GM23248 (cell line): ENCODE measurements around the gene CHCHD3. TPM values are rescaled to one million over a fixed set of nuclear protein-coding genes. Genes with fewer than 3 reads are reported as not detected.

ENCODE experiments used
- DNase-seq: peaks from one replicate; pipeline ENCODE4 v3.0.0-alpha.2; 2015
- H2AFZ ChIP-seq: fragments of 200-600 bp; sonication (generic); 2 replicates; pipeline ENCODE4 v1.6.1; 2016; ENCODE audit warnings: antibody characterized with exemption
- H3F3A ChIP-seq: fragments of 200-600 bp; sonication (generic); 2 replicates; pipeline ENCODE4 v1.6.1; 2016; ENCODE audit warnings: mild to moderate bottlenecking, antibody characterized with exemption, mixed run types; ENCODE audit not compliant: insufficient read depth
- H3K27ac ChIP-seq: fragments of 200-600 bp; sonication (generic); 2 replicates; pipeline ENCODE4 v1.5.1; 2016; ENCODE audit warnings: mild to moderate bottlenecking
- H3K27me3 ChIP-seq: fragments of 200-600 bp; sonication (generic); replicated peaks from 2 replicates; pipeline ENCODE4 v1.6.1; 2016; ENCODE audit warnings: mild to moderate bottlenecking; ENCODE audit not compliant: insufficient read depth
- H3K36me3 ChIP-seq: fragments of 200-600 bp; sonication (generic); 2 replicates; pipeline ENCODE4 v1.6.1; 2016; ENCODE audit warnings: low read depth, mild to moderate bottlenecking
- H3K4me1 ChIP-seq: fragments of 200-600 bp; sonication (generic); 2 replicates; pipeline ENCODE4 v1.6.1; 2016; ENCODE audit warnings: mild to moderate bottlenecking; ENCODE audit not compliant: insufficient read depth
- H3K4me2 ChIP-seq: fragments of 200-600 bp; sonication (generic); one replicate; pipeline ENCODE4 v1.6.1; 2016; ENCODE audit warnings: mild to moderate bottlenecking; ENCODE audit not compliant: unreplicated experiment
- H3K4me3 ChIP-seq: fragments of 200-600 bp; sonication (generic); 2 replicates; pipeline ENCODE4 v1.5.1; 2016; ENCODE audit warnings: mild to moderate bottlenecking
- H3K79me2 ChIP-seq: fragments of 200-600 bp; sonication (generic); 2 replicates; pipeline ENCODE4 v1.6.1; 2016; ENCODE audit warnings: mild to moderate bottlenecking; ENCODE audit not compliant: insufficient read depth
- H3K9ac ChIP-seq: fragments of 200-600 bp; sonication (generic); 2 replicates; pipeline ENCODE4 v1.6.1; 2016; ENCODE audit warnings: mild to moderate bottlenecking
- H3K9me2 ChIP-seq: fragments of 200-600 bp; sonication (generic); 2 replicates; pipeline ENCODE4 v1.6.1; 2016; ENCODE audit warnings: mixed run types, mild to moderate bottlenecking, moderate library complexity; ENCODE audit not compliant: insufficient read depth
- H3K9me3 ChIP-seq: fragments of 200-600 bp; sonication (generic); one replicate; pipeline ENCODE4 v1.6.1; 2017; ENCODE audit warnings: low read depth
- H4K20me1 ChIP-seq: fragments of 200-600 bp; sonication (generic); 2 replicates; pipeline ENCODE4 v1.6.0; 2016; ENCODE audit not compliant: insufficient read depth
- EZH2 ChIP-seq: fragments of 200-600 bp; sonication (generic); IDR thresholded peaks from 2 replicates; pipeline ENCODE4 v1.6.1; 2018; ENCODE audit warnings: antibody characterized with exemption, mild to moderate bottlenecking; ENCODE audit not compliant: insufficient read depth, poor library complexity, severe bottlenecking
- EZH2phosphoT487 ChIP-seq: fragments of 200-600 bp; sonication (generic); IDR thresholded peaks from 2 replicates; pipeline ENCODE4 v1.6.1; 2018; ENCODE audit warnings: antibody characterized with exemption, moderate library complexity, mild to moderate bottlenecking, low read depth; ENCODE audit not compliant: insufficient read depth
- WGBS, 2 experiments: methylation state at CpG; one replicate each; pipeline ENCODE4 v1.1.6; 2015 to 2017; ENCODE audit warnings: low lambda C conversion rate in 2 of 2, low coverage in 1 of 2; ENCODE audit errors: missing lambda C conversion rate in 2 of 2; 5-methylcytosine and 5-hydroxymethylcytosine counted together
- in situ Hi-C: fragments of 300-500 bp; cut with MboI; formaldehyde crosslinking; loops from 2 replicates; pipeline ENCODE4 v1.15.0; 2020
- polyA plus RNA-seq: library from polyadenylated mRNA; unstranded; fragments of >200 nt; fragmentation: Nextera tagmentation; extraction: Ambion mirVana; gene quantifications from 2 replicates; pipeline ENCODE4 v1.2.1, GENCODE V29; 2016
- total RNA-seq: library from RNA; depleted of rRNA; stranded (reverse); fragments of >200 nt; shearing (Covaris generic); gene quantifications from 2 replicates; pipeline ENCODE4 v1.2.3, GENCODE V29; 2014

The CHCHD3 gene
- total and polyA plus RNA-seq, 2 experiments from 2014 or later = 43.7 to 66.1 TPM

DNA sequence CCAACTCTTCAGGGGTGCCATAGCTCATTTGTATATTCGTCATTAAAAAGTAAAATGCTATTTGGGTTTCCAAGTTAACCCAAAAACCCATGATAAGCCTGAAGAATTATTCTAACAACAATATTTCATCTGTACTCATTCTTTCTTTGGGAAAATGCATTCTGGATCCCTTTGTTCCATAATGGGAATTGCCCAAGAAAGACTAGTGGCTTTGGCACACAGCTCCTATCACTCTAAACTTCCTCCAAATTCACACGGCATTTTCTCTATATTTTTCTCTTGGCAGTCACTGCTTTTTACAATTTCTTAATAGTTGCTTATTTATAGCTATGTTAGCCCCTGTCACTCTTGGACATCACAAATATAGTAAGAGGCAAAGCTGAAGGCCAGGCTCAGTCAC, 29.1 kb downstream of the CHCHD3 start:
- TF ChIP-seq EZH2 = no peak
- in situ Hi-C loops = no loop called here
- Histone ChIP-seq H4K20me1 (0 out of 2 replicates have a peak, but pooled peaks cover 3% of the 10 kb centered on the region), H3K4me1 (peaks cover 33% of the 10 kb centered on the region), H3K79me2 (peaks cover 67% of the 10 kb centered on the region), H3K9me3 (no peaks in the 10 kb centered on the region), H3K9me2 (no peaks in the 10 kb centered on the region), H3F3A (peaks cover 32% of the 10 kb centered on the region), H3K27ac (peak overlapping the region; percentile 91), H3K9ac (peak overlapping the region; percentile 66), H3K4me2 (peak overlapping the region; percentile 77), H3K27me3 (no peaks in the 10 kb centered on the region), H3K4me3 (peak overlapping the region; percentile 48), H2AFZ (peak overlapping the region; percentile 9), H3K36me3 (no peaks in the 10 kb centered on the region)
- no peak for DNase-seq
- WGBS, 2 experiments = 5 to 12% methylated on average over 2 of the region's 2 CpGs

DNA sequence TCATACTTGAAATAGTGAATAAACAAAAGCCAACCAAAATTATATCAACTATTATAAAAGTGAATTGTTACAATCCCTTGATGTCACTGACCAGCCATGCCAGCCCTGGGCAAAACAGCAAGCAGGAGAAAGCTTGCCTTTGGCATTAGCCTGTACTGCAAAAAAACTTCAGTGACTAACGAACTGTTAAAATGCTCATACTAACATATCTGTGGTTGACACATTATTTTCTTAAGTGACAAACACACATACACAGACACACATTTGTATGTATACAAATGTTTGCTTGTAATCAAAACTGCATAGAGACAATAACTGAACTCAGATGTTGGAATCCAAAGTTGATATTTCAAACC, 29.5 kb downstream of the CHCHD3 start:
- H3K27me3 ChIP-seq = no peaks in the 10 kb centered on the region
- peak overlapping the region; percentile 48 for H3K4me3 ChIP-seq
- H3K4me2 ChIP-seq = peak overlapping the region; percentile 77
- no peaks in the 10 kb centered on the region for H3K36me3 ChIP-seq
- in situ Hi-C loops = no loop called here
- peaks cover 33% of the 10 kb centered on the region for H3K4me1 ChIP-seq
- WGBS, 2 experiments = 7 to 15% methylated on average over 1 of the region's 1 CpG
- no peak for TF ChIP-seq EZH2
- no peak for TF ChIP-seq EZH2phosphoT487
- H3K9me3 ChIP-seq = no peaks in the 10 kb centered on the region
- peak overlapping the region; percentile 66; the same call in 1 of the 2 replicates for H3K9ac ChIP-seq
- H3F3A ChIP-seq = peaks cover 32% of the 10 kb centered on the region
- peak overlapping the region; percentile 91 for H3K27ac ChIP-seq
- peaks cover 68% of the 10 kb centered on the region for H3K79me2 ChIP-seq
- no peak overlapping the region for H2AFZ ChIP-seq
- H3K9me2 ChIP-seq = no peaks in the 10 kb centered on the region
- peak; percentile 62 for DNase-seq
- 0 out of 2 replicates have a peak, but pooled peaks cover 3% of the 10 kb centered on the region for H4K20me1 ChIP-seq

DNA sequence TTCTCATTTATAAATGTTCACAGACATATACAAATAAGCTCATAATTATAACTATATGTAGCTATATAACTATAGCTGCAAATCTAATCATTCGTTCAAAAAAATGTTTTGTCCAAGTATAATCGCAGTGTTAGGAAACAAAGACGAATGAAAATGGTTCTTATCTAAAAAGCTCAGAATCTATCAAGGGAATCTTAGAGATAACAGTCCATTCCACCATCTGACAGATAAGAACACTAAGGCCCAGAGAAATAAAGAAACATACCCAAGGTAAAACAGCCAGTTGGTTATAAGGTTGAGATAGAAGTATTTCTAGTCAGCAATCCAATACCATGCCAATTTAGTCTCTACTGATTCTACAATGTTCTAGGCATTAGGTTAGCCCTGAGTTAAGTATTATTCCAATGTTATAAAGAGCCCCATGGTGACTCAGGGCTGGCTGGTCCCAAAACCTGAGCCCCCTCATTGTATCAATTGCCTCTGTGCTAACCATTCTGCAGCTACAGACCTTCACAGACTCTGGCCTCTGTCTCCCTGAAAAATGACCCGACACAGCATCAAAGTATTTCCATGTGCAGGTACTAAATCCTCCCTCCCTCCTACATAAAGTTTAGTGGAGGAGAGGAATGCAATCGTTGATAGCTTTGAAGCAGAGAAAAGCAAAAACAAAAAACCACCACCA, 30.0 kb downstream of the CHCHD3 start:
- Histone ChIP-seq H3K9me2 (no peaks in the 10 kb centered on the region), H3K9ac (no peak overlapping the region; the same call in 1 of the 2 replicates), H3K36me3 (no peaks in the 10 kb centered on the region), H3K27me3 (no peaks in the 10 kb centered on the region), H3F3A (peaks cover 32% of the 10 kb centered on the region), H3K79me2 (peaks cover 68% of the 10 kb centered on the region), H3K4me3 (no peak overlapping the region), H3K4me1 (peaks cover 33% of the 10 kb centered on the region), H4K20me1 (0 out of 2 replicates have a peak, but pooled peaks cover 3% of the 10 kb centered on the region), H3K4me2 (peak overlapping the region; percentile 77), H3K9me3 (no peaks in the 10 kb centered on the region), H3K27ac (peak overlapping the region; percentile 91), H2AFZ (no peak overlapping the region)
- in situ Hi-C loops = no loop called here
- no peak for TF ChIP-seq EZH2phosphoT487
- TF ChIP-seq EZH2 = no peak
- WGBS, 2 experiments = 77 to 79% methylated on average over 5 of the region's 5 CpGs
- no peak for DNase-seq

DNA sequence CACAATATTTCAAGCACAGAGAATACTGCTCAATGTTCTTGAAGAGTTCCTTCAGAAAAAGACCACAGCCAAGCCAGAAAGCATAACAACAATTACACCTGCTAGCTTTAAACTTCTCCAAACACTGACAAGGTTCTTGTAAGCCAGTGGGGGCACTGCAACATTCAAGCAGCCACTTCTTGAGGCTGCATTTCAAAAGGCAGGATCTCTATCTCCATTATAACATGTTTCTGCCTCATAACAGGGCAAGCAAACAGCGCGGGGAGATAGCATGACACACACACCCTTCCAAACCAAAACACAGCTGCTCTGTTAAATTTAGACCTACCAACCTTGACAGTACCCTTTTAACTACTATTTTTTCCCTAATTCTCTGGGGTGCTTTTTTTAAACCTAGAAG, 30.8 kb downstream of the CHCHD3 start:
- TF ChIP-seq EZH2 (no peak), EZH2phosphoT487 (no peak)
- Histone ChIP-seq H3F3A (peaks cover 32% of the 10 kb centered on the region), H3K4me1 (peaks cover 33% of the 10 kb centered on the region), H3K9ac (no peak overlapping the region), H3K79me2 (peaks cover 68% of the 10 kb centered on the region), H3K4me2 (no peak overlapping the region), H3K9me3 (no peaks in the 10 kb centered on the region), H3K27me3 (no peaks in the 10 kb centered on the region), H4K20me1 (0 out of 2 replicates have a peak, but pooled peaks cover 4% of the 10 kb centered on the region), H3K36me3 (no peaks in the 10 kb centered on the region), H3K4me3 (no peak overlapping the region), H3K9me2 (no peaks in the 10 kb centered on the region), H2AFZ (no peak overlapping the region), H3K27ac (no peak overlapping the region)
- in situ Hi-C loops = no loop called here
- WGBS, 2 experiments = 85 to 96% methylated on average over 2 of the region's 2 CpGs
- DNase-seq = peak; percentile 21
